Cardiac muscle cell (in vitro differentiated cells and primary cell): ENCODE data around the gene LILRA5. TPM values are rescaled to one million over a fixed set of nuclear protein-coding genes. Genes with fewer than 3 reads are reported as not detected.

ENCODE experiments used
- DNase-seq, 2 donors: peaks; one replicate each; pipeline versions ENCODE4 v3.0.0 to v3.0.0-alpha.2; 2010 to 2017; ENCODE audit warnings: low read depth in 1 of 2, low spot score in 1 of 2
- H3K27ac ChIP-seq: fragments of 200-600 bp; sonication (generic); 2 replicates; pipeline ENCODE4 v1.5.1; 2016
- H3K27me3 ChIP-seq: fragments of 200-600 bp; sonication (generic); 2 replicates; pipeline ENCODE4 v1.6.0; 2016; ENCODE audit warnings: control low read depth
- H3K36me3 ChIP-seq: fragments of 200-600 bp; sonication (generic); 2 replicates; pipeline ENCODE4 v1.5.1; 2016; ENCODE audit warnings: control low read depth
- H3K4me1 ChIP-seq: fragments of 200-600 bp; sonication (generic); 2 replicates; pipeline ENCODE4 v1.8.1; 2017; ENCODE audit warnings: low read depth, mild to moderate bottlenecking, mixed run types
- H3K4me3 ChIP-seq: fragments of 200-600 bp; sonication (generic); 2 replicates; pipeline ENCODE4 v1.5.1; 2016; ENCODE audit warnings: mild to moderate bottlenecking
- H3K9me3 ChIP-seq: fragments of 200-600 bp; sonication (generic); 2 replicates; pipeline ENCODE4 v1.5.1; 2017; ENCODE audit warnings: low read depth, mild to moderate bottlenecking, control low read depth
- polyA plus RNA-seq: library from polyadenylated mRNA; unstranded; fragments of >200 nt; fragmentation: Nextera tagmentation; extraction: Ambion mirVana; gene quantifications from 2 replicates; pipeline ENCODE4 v1.2.1, GENCODE V29; 2016
- total RNA-seq: library from RNA; depleted of rRNA; stranded (reverse); fragments of >200 nt; gene quantifications from 2 replicates; pipeline ENCODE4 v1.2.3, GENCODE V29; 2016
- TF ChIP-seq, protein P1 (sequence below): IDR thresholded peaks from 2 replicates; pipeline ENCODE4 v1.5.1; 2012; ENCODE audit warnings: low read depth, mild to moderate bottlenecking, low read length

LILRA5 gene
- total and polyA plus RNA-seq, 2 experiments from 2014 or later: not detected

DNA sequence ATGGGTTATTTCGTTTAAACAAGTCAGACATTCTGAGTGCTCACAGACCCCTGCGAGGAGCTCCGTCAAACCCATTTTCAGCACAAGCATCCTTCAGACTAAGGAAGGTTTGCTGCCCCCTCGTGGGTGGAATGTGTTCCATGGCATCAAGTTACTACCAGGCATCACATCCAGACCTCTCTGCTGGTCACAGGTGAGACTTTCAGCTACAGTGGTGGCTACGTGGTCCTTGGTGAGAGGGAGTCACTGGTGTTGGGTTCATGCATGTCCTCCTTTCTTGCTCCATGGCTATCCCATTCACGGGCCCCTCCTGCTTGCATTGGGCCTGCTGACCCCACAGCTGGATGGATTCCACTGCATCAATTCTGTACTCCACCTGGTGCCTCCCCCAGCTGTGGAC lies 46.8 kb downstream of the LILRA5 start:
- Histone ChIP-seq H3K4me3 (no peak overlapping the region), H3K27me3 (peaks cover 8% of the 10 kb centered on the region)
- DNase-seq: peak; percentile 81 to 90

DNA sequence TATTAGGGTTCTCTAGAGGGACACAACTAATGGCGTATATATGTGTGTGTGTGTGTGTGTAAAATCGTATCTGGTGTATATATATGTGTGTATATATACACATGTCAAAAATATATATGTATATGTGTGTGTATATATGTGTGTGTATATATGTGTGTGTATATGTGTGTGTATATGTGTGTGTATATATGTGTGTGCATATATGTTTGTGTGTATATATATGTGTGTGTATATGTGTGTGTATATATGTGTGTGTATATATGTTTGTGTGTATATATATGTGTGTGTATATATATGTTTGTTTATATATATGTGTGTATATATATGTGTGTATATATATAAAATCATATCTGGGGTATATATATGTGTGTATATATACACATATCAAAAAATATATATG lies 50.5 kb downstream of the LILRA5 start:
- no peaks in the 10 kb centered on the region for H3K4me1 ChIP-seq
- no peaks in the 10 kb centered on the region for H3K36me3 ChIP-seq
- no peak overlapping the region for H3K4me3 ChIP-seq
- no peaks in the 10 kb centered on the region for H3K9me3 ChIP-seq
- no peak for DNase-seq
- peaks cover 4% of the 10 kb centered on the region for H3K27me3 ChIP-seq
- TF ChIP-seq, protein P1, sequence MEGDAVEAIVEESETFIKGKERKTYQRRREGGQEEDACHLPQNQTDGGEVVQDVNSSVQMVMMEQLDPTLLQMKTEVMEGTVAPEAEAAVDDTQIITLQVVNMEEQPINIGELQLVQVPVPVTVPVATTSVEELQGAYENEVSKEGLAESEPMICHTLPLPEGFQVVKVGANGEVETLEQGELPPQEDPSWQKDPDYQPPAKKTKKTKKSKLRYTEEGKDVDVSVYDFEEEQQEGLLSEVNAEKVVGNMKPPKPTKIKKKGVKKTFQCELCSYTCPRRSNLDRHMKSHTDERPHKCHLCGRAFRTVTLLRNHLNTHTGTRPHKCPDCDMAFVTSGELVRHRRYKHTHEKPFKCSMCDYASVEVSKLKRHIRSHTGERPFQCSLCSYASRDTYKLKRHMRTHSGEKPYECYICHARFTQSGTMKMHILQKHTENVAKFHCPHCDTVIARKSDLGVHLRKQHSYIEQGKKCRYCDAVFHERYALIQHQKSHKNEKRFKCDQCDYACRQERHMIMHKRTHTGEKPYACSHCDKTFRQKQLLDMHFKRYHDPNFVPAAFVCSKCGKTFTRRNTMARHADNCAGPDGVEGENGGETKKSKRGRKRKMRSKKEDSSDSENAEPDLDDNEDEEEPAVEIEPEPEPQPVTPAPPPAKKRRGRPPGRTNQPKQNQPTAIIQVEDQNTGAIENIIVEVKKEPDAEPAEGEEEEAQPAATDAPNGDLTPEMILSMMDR: no peak
- H3K27ac ChIP-seq: no peak overlapping the region

More for the DNA sequence above, 46.8 kb downstream of the LILRA5 start:
- H3K9me3 ChIP-seq: no peaks in the 10 kb centered on the region
- H3K27ac ChIP-seq: no peak overlapping the region
- H3K36me3 ChIP-seq: no peaks in the 10 kb centered on the region
- H3K4me1 ChIP-seq: no peaks in the 10 kb centered on the region
- TF ChIP-seq, protein P1: peak; percentile 80

DNA sequence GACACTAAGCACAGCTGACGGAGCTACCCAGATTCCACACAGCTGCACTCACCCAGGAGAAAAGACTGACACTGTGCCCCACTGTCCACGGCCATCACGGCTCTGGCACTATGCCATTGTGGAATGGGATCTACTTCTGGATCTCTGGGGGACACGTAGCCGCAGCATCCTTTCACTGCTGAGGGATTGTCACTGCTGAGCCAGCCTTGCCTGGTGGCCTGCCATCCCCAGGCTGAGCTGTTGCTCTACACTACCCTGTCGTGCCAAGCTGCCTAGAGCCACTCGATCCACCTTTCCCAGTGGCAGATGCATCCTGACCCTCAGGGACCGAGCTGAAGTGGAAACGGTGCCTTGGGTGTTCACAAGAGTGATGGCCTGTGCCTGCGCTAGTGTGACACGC lies 50.9 kb downstream of the LILRA5 start:
- Histone ChIP-seq H3K9me3 (no peaks in the 10 kb centered on the region), H3K27me3 (peaks cover 7% of the 10 kb centered on the region), H3K4me3 (no peak overlapping the region), H3K36me3 (no peaks in the 10 kb centered on the region), H3K27ac (no peak overlapping the region), H3K4me1 (no peaks in the 10 kb centered on the region)
- DNase-seq: no peak
- TF ChIP-seq, protein P1: no peak

DNA sequence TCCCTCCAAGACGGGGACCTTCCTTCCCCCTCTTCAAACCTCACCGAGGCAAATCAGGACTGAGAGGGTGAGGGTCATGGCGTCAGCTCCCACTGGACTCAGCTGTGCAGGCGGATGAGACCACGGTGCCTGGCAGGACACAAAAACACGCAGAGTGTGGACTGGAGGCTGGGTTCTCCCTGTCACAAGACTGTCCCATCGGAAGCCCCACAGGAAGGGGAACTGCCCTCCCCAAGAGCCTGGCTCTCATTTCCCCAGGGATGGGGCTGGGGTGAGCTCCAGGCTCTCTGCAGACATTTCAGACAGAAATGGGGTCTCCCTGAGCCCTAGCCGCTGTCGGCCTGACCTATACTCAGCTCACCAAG lies 55.9 kb downstream of the LILRA5 start, which contains the start of gene LILRB5:
Gene LILRB5, minus strand, starts transcription at position 158 of the 365 bp plus-strand sequence. Its CDS starts 80 bp downstream, at position 78.
- DNase-seq: no peak

More for the DNA sequence above, 55.9 kb downstream of the LILRA5 start, which contains the start of gene LILRB5:
- Histone ChIP-seq H3K27me3 (peaks cover 7% of the 10 kb centered on the region), H3K9me3 (no peaks in the 10 kb centered on the region), H3K4me1 (no peaks in the 10 kb centered on the region), H3K27ac (no peak within 1 kb of the TSS), H3K36me3 (no peaks in the 10 kb centered on the region), H3K4me3 (no peak within 1 kb of the TSS)
- TF ChIP-seq, protein P1: no peak

Other genes with a start within 250 kb of the LILRA5 start
- not detected in 2 replicates for gene VSTM1, start 249.3 kb downstream of the LILRA5 start, total RNA-seq
- gene VSTM1, start 249.3 kb downstream of the LILRA5 start, polyA plus RNA-seq: not detected in 2 replicates
- not detected in 2 replicates for gene TARM1, start 231.8 kb downstream of the LILRA5 start, total RNA-seq
- gene TARM1, start 231.8 kb downstream of the LILRA5 start, polyA plus RNA-seq: not detected in 2 replicates
- not detected in 2 replicates for gene OSCAR, start 212.4 kb downstream of the LILRA5 start, total RNA-seq
- gene OSCAR, start 212.4 kb downstream of the LILRA5 start, polyA plus RNA-seq: 0.32 and 0.61 TPM in 2 replicates
- gene NDUFA3, start 210.3 kb downstream of the LILRA5 start, total RNA-seq: 58.8 and 104 TPM in 2 replicates
- 546 and 585 TPM in 2 replicates for gene NDUFA3, start 210.3 kb downstream of the LILRA5 start, polyA plus RNA-seq
- 26.1 and 27.5 TPM in 2 replicates for gene TFPT, start 197.5 kb downstream of the LILRA5 start, total RNA-seq
- 27.5 and 32.1 TPM in 2 replicates for gene TFPT, start 197.5 kb downstream of the LILRA5 start, polyA plus RNA-seq
- gene PRPF31, start 197.4 kb downstream of the LILRA5 start, total RNA-seq: 73.9 and 79.8 TPM in 2 replicates
- 110 and 113 TPM in 2 replicates for gene PRPF31, start 197.4 kb downstream of the LILRA5 start, polyA plus RNA-seq
- gene CNOT3, start 175.4 kb downstream of the LILRA5 start, total RNA-seq: 17.7 and 39.6 TPM in 2 replicates
- 52.1 and 52.8 TPM in 2 replicates for gene CNOT3, start 175.4 kb downstream of the LILRA5 start, polyA plus RNA-seq
- 10.3 and 10.6 TPM in 2 replicates for gene LENG1, start 153.4 kb downstream of the LILRA5 start, total RNA-seq
- gene LENG1, start 153.4 kb downstream of the LILRA5 start, polyA plus RNA-seq: 10.1 and 10.8 TPM in 2 replicates
- gene TMC4, start 140.0 kb downstream of the LILRA5 start, total RNA-seq: 0.74 and 1.2 TPM in 2 replicates
- gene TMC4, start 140.0 kb downstream of the LILRA5 start, polyA plus RNA-seq: 3.4 and 5.6 TPM in 2 replicates
- gene MBOAT7, start 123.6 kb downstream of the LILRA5 start, total RNA-seq: 131 and 134 TPM in 2 replicates
- 118 and 128 TPM in 2 replicates for gene MBOAT7, start 123.6 kb downstream of the LILRA5 start, polyA plus RNA-seq
- 113 and 130 TPM in 2 replicates for gene TSEN34, start 121.9 kb downstream of the LILRA5 start, total RNA-seq
- 114 and 129 TPM in 2 replicates for gene TSEN34, start 121.9 kb downstream of the LILRA5 start, polyA plus RNA-seq
- 1,874 and 2,216 TPM in 2 replicates for gene RPS9, start 112.3 kb downstream of the LILRA5 start, total RNA-seq
- 433 and 451 TPM in 2 replicates for gene RPS9, start 112.3 kb downstream of the LILRA5 start, polyA plus RNA-seq
- 0.27 and 0.49 TPM in 2 replicates for gene LILRB3, start 90.2 kb downstream of the LILRA5 start, total RNA-seq
- 0.84 and 0.98 TPM in 2 replicates for gene LILRB3, start 90.2 kb downstream of the LILRA5 start, polyA plus RNA-seq
- 0.15 and 0.18 TPM in 2 replicates for gene LILRA6, start 70.4 kb downstream of the LILRA5 start, total RNA-seq
- 0.27 TPM in 1 of 2 replicates, not detected in the other for gene LILRA6, start 70.4 kb downstream of the LILRA5 start, polyA plus RNA-seq
- not detected in 2 replicates for gene LILRB5, start 55.9 kb downstream of the LILRA5 start, total RNA-seq
- 0.04 TPM in 1 of 2 replicates, not detected in the other for gene LILRB5, start 55.9 kb downstream of the LILRA5 start, polyA plus RNA-seq
- not detected in 2 replicates for gene LILRB2, start 32.1 kb downstream of the LILRA5 start, total RNA-seq
- gene LILRB2, start 32.1 kb downstream of the LILRA5 start, polyA plus RNA-seq: not detected in 2 replicates
- gene LILRA4, start 26.0 kb upstream of the LILRA5 start, total RNA-seq: not detected in 2 replicates
- gene LILRA4, start 26.0 kb upstream of the LILRA5 start, polyA plus RNA-seq: not detected in 2 replicates
- not detected in 2 replicates for gene LAIR1, start 51.8 kb upstream of the LILRA5 start, total RNA-seq
- not detected in 2 replicates for gene LAIR1, start 51.8 kb upstream of the LILRA5 start, polyA plus RNA-seq
- gene TTYH1, start 102.3 kb upstream of the LILRA5 start, total RNA-seq: 2.6 TPM in 1 of 2 replicates, not detected in the other
- gene TTYH1, start 102.3 kb upstream of the LILRA5 start, polyA plus RNA-seq: 1.1 TPM in 2 replicates
- gene LENG8, start 136.0 kb upstream of the LILRA5 start, total RNA-seq: 66.2 and 171 TPM in 2 replicates
- 78.4 and 92.8 TPM in 2 replicates for gene LENG8, start 136.0 kb upstream of the LILRA5 start, polyA plus RNA-seq
- 6.3 and 7.6 TPM in 2 replicates for gene LENG9, start 150.6 kb upstream of the LILRA5 start, total RNA-seq
- gene LENG9, start 150.6 kb upstream of the LILRA5 start, polyA plus RNA-seq: 0.77 TPM in 1 of 2 replicates, not detected in the other
- gene CDC42EP5, start 160.1 kb upstream of the LILRA5 start, total RNA-seq: 24.6 and 46.6 TPM in 2 replicates
- 28.2 and 42.4 TPM in 2 replicates for gene CDC42EP5, start 160.1 kb upstream of the LILRA5 start, polyA plus RNA-seq
- not detected in 2 replicates for gene LAIR2, start 189.7 kb upstream of the LILRA5 start, total RNA-seq
- not detected in 2 replicates for gene LAIR2, start 189.7 kb upstream of the LILRA5 start, polyA plus RNA-seq